EH (cell line): ENCODE measurements around the gene VTI1A.

ENCODE experiments used
- DNase-seq: peaks from one replicate; pipeline ENCODE4 v3.0.0-alpha.2; 2015; ENCODE audit warnings: low read depth

Gene VTI1A

DNA sequence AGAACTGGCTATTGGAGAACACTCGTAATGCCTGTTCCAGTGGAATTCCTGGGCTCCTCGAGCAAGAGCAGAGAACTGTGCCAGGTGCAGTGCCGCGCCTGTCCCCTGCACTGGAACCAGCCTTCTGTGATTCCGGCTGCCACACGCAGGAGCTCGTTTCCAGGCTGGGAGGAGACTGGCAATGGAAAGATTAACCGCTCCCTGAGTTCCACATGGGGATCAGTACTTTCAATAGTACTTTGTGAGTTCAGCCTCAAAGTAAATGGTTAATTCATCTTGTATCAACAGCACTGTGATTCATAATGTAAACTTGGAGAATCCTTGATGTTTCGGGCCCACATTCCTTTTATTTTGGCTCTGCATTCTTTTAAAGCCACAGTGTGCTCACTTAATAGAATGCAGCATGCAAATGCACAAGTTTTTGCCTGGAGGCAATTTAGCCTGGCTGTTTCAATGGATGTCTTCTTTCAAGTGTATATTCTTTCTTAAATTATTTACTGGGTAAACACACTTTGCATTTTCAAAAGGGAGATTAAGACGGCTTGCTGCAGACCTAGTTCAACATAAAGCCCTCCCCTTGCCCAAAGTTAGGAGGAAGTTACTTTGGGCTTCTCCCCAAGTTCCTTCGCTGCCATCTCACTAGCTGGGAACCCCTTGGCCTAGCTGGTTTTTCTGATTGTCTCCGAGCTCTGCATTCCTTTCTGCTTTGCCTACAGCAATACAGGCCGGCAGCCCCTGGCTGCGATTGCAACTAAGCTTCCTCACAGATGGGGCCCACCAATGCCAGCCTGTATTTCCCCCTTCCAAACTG is 364.9 kb downstream of the VTI1A start:
- peak; percentile 98 for DNase-seq

DNA sequence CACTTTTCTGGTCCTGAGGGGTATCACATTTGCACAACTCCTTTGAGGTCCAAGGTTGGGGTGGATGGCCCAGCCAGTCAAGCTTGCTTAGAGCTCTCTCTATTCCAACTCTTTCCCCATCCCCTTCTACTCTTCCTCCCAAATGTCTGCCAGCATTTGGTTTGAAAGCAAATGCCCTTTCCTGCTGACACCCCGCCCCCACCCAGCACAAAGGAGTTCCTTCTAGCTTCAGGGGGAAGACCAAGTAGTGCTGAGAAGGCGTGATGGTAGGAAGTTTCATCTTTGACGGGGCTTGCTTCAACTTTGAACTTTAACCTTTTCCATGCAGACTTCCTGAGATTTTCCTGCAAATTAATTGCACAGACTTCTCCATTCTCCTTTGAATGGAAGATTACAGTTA is 365.6 kb downstream of the VTI1A start:
- DNase-seq = no peak

DNA sequence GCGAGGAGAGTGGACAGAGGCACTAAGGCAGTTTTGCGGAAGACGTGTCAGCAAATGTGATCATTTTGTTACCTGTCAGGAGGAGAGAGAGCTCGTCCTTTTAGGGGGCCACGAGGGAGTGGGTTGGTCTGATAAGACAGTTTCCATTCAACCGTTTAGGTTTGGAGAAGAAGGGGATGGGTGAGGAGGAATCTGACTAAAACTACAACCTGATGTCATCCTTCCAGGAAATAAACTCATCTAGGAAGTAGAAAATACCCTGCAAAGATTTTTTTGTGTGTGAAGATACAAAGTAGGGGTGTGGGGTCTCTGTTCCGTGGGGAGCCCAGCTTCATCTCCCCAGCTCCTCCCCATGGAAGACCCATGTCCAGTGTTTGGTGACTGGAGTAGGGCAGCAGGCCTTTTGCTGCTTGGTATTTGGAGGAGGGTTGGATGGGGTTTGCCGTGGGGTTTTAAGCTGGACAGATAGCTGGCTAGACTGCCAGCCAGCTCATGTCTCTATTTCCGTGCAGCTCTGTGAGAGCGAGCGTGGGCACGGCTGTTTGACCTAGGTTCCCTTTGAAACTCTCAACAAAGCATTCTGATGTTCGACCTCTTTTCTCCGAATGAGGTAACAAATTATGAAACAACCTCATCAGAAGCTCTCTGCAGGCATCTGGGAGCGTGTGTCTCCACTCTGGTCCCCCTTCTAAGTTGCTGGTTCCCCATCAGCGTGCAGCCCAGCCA is 367.0 kb downstream of the VTI1A start:
- no peak for DNase-seq

DNA sequence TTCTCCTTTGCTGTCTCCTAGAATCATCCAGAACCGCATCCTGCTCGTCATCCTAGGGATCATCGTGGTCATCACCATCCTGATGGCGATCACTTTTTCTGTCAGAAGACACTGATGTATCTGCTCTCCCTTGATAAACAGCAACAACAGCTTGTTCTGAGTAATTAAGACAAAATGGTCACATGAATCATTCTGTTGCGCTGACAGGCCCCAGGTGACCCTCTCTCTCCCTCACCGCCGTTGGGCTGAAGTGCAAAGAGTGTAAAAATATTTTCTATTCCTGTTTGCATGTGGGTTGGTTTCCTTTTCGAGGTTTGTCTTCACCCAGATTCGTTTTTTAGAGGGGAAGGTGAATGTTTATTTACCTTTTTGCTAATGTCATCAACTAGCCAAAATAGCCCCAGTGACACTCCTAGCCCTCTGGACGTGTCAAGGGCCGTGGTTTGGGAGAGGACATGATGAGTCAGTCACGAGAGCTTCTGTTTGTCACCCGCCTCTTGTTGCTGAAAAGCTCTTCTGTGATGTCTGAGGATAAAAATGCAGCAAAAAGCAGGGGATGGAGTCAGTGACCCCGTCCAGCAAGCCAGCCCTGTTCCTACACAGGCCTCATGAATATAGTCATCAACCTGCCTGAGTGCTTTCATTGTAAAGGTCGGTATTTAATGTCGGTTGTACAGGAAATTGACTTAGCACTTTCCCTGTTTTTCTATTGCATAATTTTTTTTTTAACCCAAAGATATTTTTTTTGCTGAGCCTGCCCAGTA is 368.4 kb downstream of the VTI1A start:
- DNase-seq = peak; percentile 88

DNA sequence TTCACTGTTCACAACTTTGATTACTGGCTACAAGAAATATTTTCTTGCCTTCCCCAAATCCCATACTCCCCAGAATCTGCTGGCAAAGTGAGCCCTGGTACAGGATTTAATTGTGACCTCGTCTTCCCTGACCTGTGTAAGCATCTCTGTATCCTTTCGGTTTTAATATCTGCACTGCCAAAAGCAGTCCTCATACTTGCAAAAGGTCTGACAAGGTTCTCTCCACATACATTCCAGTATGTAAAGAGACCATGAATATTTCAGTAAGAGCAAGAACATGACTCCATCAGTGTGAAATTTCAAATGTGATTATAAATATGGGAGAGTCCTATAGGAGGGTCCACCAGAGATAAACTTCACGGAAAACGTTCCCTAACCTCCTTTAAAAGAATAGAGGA is 369.0 kb downstream of the VTI1A start:
- DNase-seq = no peak

DNA sequence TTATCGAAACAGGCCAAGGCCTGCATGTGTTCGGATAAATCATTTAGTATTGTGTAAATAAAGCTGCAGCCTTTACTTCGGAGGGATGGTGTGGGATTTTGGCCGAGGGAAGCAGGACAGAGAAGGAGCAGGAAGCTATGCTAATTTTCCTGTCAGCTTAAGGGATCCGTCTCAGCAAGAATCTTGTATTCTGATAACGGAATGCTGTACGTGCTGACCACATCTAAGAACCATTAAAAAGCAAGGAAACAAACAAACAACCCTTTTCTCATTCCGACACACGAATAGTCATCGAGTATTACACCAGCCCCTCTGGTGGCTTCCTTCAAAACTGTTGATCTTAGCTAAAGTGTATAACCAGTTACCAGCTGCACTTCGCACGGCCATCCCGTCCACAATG is 369.9 kb downstream of the VTI1A start:
- DNase-seq = no peak

DNA sequence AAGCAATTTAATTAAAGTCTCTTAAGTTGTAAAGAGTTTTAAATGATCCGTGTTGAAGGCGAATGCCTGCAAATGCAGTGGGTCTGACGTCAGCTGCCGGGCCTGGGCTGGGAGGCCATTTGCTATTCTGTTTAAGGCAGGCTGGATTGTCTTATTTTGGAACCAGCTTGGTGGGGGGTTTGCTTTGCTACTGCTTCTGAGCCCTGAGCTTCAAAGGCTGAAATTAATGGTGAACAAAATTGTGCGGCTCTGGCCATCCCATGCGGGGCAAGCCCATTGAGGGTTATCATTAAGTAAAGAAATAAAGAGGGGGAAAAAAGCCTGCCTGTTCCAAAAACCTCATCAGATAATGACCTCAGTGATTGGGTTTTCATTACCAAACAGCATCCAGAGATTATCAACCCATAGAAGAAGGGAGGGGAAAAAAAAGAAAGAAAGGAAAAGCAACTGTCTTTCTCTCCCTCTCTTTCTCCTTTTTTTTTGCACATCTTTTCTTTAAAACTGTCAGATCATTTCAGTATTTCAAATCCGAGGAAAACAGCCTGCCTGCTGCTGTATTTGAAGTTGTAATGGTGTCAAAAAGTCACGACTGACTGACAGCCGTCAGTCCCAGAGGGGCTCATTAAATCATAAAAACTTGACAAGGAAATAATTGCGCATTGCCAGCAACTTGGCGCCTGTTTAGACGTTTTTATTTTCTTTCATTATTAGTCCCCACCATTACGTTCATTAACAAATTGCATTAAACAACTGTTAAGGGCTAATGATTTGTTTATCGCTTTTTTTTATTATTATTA is 371.2 kb downstream of the VTI1A start:
- no peak for DNase-seq

DNA sequence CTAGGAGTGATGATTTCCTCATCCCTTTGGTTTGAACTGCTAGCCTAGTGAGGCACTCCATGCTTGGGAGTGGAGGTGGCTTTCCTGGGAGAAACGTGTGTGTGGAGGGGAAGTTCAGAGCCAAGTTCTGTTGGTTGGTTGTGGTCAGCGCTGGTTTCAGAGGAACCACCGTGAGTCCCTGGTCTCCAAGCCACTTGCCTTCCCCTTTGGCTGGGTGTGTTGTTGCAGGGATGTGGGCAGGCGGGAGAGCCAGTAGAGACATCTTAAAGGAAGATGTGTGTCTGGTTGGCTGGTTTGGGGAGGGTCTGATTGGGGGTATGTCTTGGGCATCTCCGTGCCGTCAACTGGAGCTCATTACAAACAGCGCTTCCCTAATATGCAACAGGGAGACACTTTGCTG is 372.2 kb downstream of the VTI1A start:
- DNase-seq = no peak

DNA sequence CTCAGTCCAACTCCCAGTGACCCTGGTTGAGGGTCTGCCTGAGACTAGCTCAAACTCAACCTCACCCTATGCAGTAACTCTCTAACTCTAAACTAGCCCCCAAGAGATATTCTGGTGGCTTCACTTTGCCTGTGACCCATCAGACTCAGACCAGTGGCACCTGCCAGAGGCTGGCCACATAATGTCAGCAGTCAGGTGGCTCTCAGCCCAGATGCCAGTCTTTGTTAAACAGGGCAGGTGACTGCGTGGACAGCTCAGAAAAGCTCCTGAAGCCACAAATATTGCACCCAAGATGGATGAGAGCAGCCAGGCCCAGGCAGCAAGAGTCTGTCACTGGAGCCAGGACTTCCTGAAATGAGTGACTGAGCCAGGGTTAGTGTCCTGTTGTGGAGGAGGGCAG is 373.3 kb downstream of the VTI1A start:
- no peak for DNase-seq

DNA sequence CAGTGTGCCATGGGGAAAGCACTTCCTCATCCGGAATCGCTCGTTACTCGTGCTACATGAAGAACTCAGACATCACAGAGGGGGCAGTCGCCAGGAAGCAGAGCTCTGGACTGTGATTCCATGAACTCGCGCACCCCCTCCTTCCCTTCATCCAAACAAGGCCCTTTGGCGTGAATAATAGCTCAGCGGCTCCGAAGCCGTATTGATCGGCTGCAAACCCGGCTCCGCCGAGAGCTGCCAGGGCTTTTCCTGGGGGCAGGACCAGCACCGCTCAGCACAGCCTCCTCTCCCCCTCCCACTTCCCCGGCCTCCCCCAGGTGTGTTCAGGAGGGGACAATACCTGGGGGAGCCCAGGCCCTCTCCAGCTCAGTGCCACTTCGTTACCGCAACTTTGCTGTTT is 374.0 kb downstream of the VTI1A start:
- no peak for DNase-seq

DNA sequence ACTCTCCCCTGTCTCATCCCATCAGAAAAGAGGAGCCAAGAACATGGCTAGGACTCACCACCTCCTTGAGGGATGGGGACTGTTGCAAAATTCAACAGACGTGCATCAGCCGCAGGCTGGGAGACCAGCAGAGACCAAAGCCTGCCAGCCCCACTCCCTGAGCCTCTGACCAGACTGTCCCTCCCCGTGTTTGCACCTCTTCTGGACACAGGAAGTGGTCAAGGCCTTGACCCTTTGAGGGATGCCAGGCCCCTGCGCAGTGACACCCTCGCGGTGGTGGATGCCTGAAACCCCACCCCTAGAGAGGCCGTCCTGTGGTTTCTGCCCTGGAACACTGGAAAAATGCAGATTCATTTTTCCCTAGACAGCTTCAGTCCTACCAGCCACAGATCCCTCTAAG is 374.6 kb downstream of the VTI1A start:
- DNase-seq = peak; percentile 14

DNA sequence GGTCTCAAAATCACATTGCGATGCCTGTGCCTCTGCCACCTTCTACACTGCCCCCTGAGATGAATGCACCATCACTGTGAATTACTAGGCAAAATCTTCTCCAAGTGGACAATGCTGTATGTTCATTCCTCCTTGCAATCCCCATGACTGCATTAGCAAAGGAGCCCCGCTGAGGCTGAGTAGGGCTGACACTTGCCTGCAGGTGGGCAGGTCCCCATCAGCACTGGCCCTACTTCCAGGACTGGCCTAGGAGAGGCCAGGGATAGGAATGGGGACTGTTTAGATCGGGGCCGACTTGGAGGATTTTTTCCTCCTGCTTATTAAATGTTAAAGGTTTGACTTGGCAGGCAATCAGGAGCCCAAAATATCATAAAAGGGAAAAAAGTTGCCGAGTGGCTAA is 376.0 kb downstream of the VTI1A start:
- DNase-seq = no peak

DNA sequence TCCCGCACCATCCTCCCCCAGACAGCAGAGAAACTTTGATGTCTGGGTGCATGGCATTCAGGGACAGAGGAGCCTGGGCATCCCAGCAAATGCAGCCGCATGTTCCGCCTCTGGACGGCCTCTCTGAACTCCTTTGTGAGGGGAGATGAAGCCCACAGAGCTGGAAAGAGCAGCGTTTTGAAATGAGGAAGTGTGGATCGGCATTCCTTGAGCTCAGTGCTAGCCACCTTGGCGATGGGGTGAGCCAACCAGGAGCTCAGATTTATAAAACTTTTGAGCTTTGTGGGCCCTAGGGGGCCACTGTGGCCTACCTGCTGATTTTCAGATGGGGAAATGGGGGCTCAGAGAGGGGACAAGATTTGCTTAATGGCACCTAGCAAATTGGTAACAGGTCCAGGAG is 376.6 kb downstream of the VTI1A start:
- DNase-seq = no peak

DNA sequence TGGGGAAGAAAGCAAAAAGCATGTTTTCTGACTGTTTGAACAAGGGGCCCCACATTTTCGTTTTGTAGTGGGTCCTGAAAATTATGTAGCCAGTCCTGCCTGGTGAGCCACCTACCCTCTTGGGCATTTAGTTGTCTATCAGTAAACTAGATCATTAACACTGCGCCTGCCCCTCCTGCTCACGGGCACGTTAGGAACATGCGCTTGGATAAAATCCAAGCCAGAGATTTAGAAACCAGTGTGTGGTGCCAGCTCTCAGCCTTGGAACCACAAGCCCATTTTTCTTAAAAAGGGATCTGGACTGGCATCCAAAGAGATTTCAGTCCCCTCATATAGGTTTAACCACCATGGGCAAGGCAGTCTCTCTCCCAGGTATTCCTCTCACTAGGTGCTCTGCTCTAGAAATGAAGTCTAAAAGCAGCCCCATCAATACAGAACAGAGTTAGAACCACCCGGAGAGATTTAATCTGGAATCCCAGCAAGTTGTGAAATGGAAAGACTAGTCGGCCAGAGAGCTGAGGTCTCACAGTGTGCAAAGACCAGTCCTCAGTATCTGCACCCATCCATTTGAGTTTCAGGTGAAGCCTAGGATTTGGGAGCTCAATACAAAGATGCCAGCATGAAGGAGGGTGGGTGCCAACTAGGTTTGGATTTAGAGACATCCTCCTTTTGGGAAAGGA is 379.1 kb downstream of the VTI1A start:
- DNase-seq = no peak

DNA sequence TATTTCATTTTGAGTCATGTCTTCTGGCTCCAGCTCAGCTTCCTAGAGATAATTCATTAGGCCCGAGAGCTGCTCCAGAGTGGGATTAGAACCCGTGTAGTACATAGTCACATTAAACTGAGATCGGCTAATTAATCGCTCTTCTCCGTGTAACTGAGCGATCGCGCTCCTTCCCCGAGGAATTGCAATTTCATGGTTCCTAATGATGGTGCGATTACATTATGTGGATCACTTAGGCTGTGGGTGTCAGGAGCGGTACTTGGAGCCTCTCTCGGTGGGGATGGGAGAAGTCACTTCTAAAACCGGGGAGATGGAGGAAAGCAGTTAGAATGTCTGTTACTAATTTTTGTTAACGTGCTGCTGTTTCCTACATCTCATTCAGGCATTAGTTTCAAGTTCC is 380.1 kb downstream of the VTI1A start:
- DNase-seq = no peak

DNA sequence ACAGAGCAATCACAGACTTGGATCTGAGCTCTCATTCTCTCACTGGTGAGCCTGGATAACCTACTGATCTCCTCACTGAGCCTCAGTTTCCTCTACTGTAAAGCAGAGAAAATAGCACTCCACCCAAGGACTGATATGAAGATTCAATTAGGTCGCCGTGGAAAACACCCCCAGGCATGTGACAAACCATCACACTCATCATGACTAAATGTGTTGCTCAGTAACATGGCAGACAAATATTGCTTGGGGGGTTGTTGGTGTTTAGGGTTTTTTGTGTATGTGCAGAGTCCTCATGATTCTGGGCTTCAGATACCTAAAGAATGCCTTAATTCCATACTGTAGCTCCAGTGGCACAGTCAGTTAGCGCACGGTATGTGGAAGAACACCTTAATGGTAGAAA is 380.9 kb downstream of the VTI1A start:
- no peak for DNase-seq

DNA sequence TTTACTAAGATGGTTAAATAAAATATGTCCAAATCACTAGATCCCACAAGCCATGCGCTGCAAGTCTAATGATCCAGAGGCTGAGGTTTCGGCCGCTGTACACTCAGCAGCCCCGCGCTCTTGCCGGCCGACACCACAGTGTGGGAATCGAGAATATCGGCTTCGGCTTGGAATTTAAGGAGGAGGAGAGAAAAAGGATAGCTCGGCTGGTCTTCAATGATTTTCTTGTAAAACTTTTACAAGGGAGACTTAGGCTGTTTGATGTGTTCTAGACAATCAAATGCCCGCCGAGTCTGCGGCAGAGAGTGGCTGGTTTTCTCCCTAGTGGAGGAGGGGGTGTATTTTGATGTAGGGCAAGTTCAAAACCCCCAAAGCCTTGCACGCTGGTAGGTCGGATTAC is 384.8 kb downstream of the VTI1A start:
- no peak for DNase-seq

DNA sequence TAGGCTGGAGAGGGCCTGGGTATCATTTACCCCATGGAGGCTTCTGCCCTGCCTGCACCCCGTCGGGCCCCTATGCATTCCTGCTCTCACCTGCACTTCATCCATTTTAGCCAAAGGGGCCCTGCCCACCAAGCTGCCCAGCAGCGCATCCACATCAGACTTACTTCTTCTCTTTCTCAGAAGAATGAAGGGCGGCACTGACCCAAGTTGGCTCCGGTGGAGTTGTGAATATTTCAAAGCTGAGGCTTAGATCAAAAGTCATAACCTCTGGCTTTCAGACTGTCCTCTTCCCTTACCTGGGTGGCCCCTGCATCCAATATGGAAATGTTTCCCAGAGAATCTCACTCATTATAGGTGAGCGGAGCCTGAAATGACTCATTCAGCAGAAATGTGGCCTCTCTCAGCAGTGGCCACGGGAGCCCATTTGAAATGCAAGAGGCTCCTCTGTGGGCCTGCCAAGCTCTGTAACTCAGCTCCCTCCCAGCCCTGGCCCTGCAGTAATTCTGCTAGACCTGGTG is 385.4 kb downstream of the VTI1A start:
- DNase-seq = peak; percentile 23

DNA sequence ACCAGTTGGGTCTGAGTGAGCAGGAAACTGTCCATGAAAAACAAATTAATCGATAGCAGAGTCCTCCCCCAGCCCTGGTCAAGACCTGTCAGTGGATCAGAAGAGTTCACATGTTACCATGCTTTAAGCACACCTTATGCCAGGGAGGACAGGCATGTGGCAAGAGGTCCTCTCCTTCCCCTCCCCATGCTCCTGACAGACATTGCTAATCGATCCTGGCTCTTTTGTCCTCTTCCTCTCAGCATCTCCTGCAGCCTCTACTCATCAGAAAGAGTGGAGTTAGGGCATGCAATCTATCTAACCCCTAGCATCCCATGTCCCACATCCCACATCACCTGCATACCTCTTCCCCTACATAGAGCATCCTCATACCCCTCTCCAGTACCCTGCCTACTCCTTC is 385.9 kb downstream of the VTI1A start:
- no peak for DNase-seq

DNA sequence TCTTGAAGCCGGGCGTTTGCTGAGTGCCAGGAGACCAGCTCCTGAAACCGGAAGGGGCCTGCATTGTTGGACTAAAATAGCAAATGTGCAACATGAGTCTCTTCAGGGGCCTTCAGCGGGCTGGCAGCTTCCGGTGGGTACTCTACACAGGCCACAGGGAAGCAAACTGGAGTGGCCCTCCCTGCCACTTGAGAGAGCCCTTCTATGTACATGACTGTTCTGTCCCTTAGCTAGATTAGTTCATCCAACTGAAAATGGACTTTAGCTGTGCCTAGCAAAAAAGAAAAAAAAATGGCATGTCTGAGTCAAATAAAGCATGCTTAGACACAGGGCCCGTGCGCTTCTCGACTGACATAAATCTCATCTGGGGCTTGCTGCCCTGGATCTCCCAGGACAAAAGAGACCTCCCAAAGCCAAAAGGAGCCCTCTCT is 387.8 kb downstream of the VTI1A start:
- no peak for DNase-seq

DNA sequence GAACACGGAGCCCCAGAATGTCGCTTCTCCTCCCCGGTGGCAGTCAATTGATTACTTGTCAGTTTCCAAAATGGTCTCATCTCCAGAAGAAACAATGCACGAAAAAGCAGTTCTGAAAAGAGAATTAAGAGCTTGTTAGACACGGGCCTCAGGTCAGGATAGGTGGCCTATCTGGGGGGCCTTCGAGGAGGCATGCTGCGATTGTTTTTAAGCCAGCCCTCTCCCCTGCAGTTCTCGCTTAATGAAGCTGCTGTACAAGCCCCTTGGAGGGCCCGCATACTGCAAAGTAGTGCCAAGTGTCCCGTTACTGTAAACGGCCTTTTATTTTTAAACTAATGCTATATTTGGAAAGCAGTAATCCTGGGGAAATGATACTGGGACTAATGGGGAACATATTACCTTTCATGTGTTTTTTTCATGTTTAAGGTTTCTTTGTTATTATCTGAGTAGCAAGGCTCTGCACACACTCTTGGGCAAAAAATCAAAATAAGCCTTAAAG is 388.3 kb downstream of the VTI1A start:
- no peak for DNase-seq
